ENCODE data around the gene UBAC1.

DNA sequence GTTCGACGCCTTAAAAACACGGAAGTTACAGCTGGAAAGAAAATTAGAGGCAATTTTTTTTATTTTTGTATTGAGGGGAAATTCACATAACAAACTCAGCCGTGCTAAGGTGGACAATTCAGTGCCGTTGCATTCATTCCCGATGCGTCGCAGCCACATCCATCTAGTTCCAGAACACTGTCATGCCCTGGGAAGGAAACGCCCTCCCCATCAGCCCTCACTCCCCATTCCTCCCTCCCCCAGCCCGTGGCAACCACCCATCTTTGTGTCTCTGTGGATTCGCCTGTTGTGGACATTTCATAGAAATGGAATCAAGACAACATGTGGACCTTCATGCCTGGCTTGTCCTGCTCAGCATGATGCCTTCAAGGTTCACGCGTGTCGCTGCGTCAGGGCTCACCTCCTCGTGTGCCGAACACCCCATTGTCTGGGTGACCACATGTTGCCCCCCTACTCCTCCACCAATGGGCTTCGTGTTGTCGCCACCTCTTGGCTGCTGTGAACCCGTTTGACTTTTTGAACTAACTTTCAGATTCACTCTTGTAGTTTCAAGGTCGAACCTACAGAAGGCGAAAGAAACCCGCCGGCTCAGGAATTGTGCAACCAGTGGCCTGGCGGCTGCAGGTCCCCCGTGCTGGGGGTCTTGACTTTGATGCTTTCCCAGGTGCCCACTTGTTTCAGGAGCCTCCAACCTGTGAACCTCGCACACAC is 36.4 kb downstream of the UBAC1 start:
- TF ChIP-seq SIN3A (IDR thresholded peaks at IDR 0.05; ENCODE audit: borderline replicate concordance, low read depth, low read length): no peak
- no peak for TF ChIP-seq EP300 (IDR thresholded peaks at IDR 0.05; ENCODE audit: borderline replicate concordance in 1 of 2, low read depth in 1 of 2, low read length in 1 of 2)
- TF ChIP-seq, protein P1, sequence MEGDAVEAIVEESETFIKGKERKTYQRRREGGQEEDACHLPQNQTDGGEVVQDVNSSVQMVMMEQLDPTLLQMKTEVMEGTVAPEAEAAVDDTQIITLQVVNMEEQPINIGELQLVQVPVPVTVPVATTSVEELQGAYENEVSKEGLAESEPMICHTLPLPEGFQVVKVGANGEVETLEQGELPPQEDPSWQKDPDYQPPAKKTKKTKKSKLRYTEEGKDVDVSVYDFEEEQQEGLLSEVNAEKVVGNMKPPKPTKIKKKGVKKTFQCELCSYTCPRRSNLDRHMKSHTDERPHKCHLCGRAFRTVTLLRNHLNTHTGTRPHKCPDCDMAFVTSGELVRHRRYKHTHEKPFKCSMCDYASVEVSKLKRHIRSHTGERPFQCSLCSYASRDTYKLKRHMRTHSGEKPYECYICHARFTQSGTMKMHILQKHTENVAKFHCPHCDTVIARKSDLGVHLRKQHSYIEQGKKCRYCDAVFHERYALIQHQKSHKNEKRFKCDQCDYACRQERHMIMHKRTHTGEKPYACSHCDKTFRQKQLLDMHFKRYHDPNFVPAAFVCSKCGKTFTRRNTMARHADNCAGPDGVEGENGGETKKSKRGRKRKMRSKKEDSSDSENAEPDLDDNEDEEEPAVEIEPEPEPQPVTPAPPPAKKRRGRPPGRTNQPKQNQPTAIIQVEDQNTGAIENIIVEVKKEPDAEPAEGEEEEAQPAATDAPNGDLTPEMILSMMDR (IDR thresholded peaks at IDR 0.05): no peak
- TF ChIP-seq RXRA (IDR thresholded peaks at IDR 0.05; ENCODE audit: borderline replicate concordance, low read depth): no peak

Data from SK-N-SH (cell line).